MM.1S (cell line): ENCODE measurements around the gene SEM1.

Experiments
- DNase-seq: peaks from one replicate; pipeline ENCODE4 v3.0.0-alpha.2; 2015
- H2AFZ ChIP-seq: fragments of 300-600 bp; sonication (generic); 2 replicates; pipeline ENCODE4 v1.6.0; 2016; ENCODE audit warnings: antibody characterized with exemption, low read length
- H3F3A ChIP-seq: fragments of 300-600 bp; sonication (generic); 2 replicates; pipeline ENCODE4 v1.6.1; 2016; ENCODE audit warnings: mild to moderate bottlenecking, antibody characterized with exemption, low read length, moderate library complexity, mixed read lengths; ENCODE audit not compliant: insufficient read depth
- H3K27ac ChIP-seq: fragments of 300-600 bp; sonication (generic); 2 replicates; pipeline ENCODE4 v1.5.1; 2016; ENCODE audit warnings: mild to moderate bottlenecking, low read length
- H3K27me3 ChIP-seq: fragments of 300-600 bp; sonication (generic); replicated peaks from 2 replicates; pipeline ENCODE4 v1.6.0; 2016; ENCODE audit warnings: low read length; ENCODE audit not compliant: insufficient read depth
- H3K36me3 ChIP-seq: fragments of 300-600 bp; sonication (generic); replicated peaks from 2 replicates; pipeline ENCODE4 v1.6.1; 2016; ENCODE audit warnings: mild to moderate bottlenecking, low read length, mixed read lengths; ENCODE audit not compliant: insufficient read depth
- H3K4me1 ChIP-seq: fragments of 300-600 bp; sonication (generic); 2 replicates; pipeline ENCODE4 v1.6.1; 2016; ENCODE audit warnings: low read length, mixed read lengths
- H3K4me2 ChIP-seq: fragments of 300-600 bp; sonication (generic); 2 replicates; pipeline ENCODE4 v1.6.0; 2016; ENCODE audit warnings: low read depth, low read length
- H3K4me3 ChIP-seq: fragments of 300-600 bp; sonication (generic); 2 replicates; pipeline ENCODE4 v1.5.1; 2016; ENCODE audit warnings: low read length, mixed read lengths
- H3K79me2 ChIP-seq: fragments of 300-600 bp; sonication (generic); 2 replicates; pipeline ENCODE4 v1.6.1; 2016; ENCODE audit warnings: mixed run types, low read length, mixed read lengths
- H3K9ac ChIP-seq: fragments of 300-600 bp; sonication (generic); 2 replicates; pipeline ENCODE4 v1.6.1; 2016; ENCODE audit warnings: low read length, mixed read lengths
- H3K9me2 ChIP-seq: fragments of 300-600 bp; sonication (generic); replicated peaks from 2 replicates; pipeline ENCODE4 v1.6.1; 2016; ENCODE audit warnings: mild to moderate bottlenecking, low read length, mixed read lengths; ENCODE audit not compliant: insufficient read depth
- H3K9me3 ChIP-seq: fragments of 300-600 bp; sonication (generic); replicated peaks from 2 replicates; pipeline ENCODE4 v1.6.1; 2016; ENCODE audit warnings: mild to moderate bottlenecking, low read length, mixed read lengths; ENCODE audit not compliant: insufficient read depth
- H4K20me1 ChIP-seq: fragments of 300-600 bp; sonication (generic); 2 replicates; pipeline ENCODE4 v1.6.1; 2016; ENCODE audit warnings: mild to moderate bottlenecking, low read length, moderate library complexity, mixed read lengths; ENCODE audit not compliant: insufficient read depth
- EZH2 ChIP-seq: fragments of 300-600 bp; sonication (generic); optimal IDR thresholded peaks from 2 replicates; pipeline ENCODE3; 2017; ENCODE audit warnings: low read depth, mild to moderate bottlenecking, antibody characterized with exemption, low read length, mixed read lengths
- EZH2phosphoT487 ChIP-seq: fragments of 300-600 bp; sonication (generic); IDR thresholded peaks from 2 replicates; pipeline ENCODE4 v1.6.1; 2018; ENCODE audit warnings: antibody characterized with exemption, low read length
- TF ChIP-seq, protein P1 (sequence below): fragments of 300-600 bp; sonication (generic); IDR thresholded peaks from 2 replicates; pipeline ENCODE4 v1.5.1; 2016; ENCODE audit warnings: antibody characterized with exemption, low read length, mixed read lengths

SEM1 gene

DNA sequence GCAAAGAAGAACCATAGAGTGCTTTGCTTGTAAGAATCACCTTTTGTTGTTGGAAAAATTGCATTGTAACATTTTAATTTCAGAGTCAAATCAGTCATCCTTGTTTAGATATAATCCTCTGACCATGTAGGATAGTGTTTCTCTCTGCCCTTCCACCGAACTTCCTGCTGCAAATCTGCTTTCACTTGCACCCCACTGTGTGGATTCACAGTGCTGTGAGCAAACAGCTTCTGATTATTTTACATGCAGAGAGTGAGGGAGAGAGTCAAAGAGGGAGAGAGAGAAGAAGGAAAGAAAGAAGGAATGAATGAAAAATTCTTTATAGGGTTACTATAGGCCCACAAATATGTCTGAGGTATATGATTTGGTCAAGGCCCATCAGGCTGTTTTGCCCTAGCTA lies 30.0 kb upstream of the SEM1 start:
- H3K4me2 ChIP-seq = no peak overlapping the region
- TF ChIP-seq, protein P1, sequence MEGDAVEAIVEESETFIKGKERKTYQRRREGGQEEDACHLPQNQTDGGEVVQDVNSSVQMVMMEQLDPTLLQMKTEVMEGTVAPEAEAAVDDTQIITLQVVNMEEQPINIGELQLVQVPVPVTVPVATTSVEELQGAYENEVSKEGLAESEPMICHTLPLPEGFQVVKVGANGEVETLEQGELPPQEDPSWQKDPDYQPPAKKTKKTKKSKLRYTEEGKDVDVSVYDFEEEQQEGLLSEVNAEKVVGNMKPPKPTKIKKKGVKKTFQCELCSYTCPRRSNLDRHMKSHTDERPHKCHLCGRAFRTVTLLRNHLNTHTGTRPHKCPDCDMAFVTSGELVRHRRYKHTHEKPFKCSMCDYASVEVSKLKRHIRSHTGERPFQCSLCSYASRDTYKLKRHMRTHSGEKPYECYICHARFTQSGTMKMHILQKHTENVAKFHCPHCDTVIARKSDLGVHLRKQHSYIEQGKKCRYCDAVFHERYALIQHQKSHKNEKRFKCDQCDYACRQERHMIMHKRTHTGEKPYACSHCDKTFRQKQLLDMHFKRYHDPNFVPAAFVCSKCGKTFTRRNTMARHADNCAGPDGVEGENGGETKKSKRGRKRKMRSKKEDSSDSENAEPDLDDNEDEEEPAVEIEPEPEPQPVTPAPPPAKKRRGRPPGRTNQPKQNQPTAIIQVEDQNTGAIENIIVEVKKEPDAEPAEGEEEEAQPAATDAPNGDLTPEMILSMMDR = no peak
- TF ChIP-seq EZH2 = no peak
- TF ChIP-seq EZH2phosphoT487 = no peak
- H4K20me1 ChIP-seq = no peaks in the 10 kb centered on the region
- H3K9me2 ChIP-seq = no peaks in the 10 kb centered on the region
- H3K79me2 ChIP-seq = no peaks in the 10 kb centered on the region
- no peak overlapping the region for H2AFZ ChIP-seq
- H3K9me3 ChIP-seq = no peaks in the 10 kb centered on the region
- H3K27me3 ChIP-seq = no peaks in the 10 kb centered on the region
- no peak overlapping the region for H3K27ac ChIP-seq
- no peaks in the 10 kb centered on the region for H3F3A ChIP-seq
- H3K4me1 ChIP-seq = no peaks in the 10 kb centered on the region
- DNase-seq = no peak
- H3K4me3 ChIP-seq = no peak overlapping the region
- H3K9ac ChIP-seq = no peak overlapping the region
- no peaks in the 10 kb centered on the region for H3K36me3 ChIP-seq

DNA sequence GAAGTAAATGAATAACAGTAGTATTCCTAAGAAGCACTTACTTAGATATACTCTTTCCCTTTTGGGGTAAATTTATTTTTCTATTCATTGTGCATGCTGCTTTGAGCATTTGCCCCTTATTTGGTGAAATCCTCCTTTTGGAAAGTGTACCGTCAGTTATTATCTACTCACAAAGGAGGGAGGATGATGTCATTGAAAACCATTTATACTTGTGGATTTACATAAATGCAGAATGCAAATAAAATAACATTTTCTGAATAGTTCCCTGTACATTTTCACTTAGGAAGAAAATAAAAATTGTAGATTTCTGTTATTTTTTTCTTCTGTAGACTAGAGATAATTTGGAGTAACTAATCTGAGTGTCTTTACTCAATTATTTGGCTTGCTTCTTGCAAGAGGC lies 29.5 kb upstream of the SEM1 start:
- Histone ChIP-seq H3K27me3 (no peaks in the 10 kb centered on the region), H3K4me3 (no peak overlapping the region), H3K4me1 (no peaks in the 10 kb centered on the region)

DNA sequence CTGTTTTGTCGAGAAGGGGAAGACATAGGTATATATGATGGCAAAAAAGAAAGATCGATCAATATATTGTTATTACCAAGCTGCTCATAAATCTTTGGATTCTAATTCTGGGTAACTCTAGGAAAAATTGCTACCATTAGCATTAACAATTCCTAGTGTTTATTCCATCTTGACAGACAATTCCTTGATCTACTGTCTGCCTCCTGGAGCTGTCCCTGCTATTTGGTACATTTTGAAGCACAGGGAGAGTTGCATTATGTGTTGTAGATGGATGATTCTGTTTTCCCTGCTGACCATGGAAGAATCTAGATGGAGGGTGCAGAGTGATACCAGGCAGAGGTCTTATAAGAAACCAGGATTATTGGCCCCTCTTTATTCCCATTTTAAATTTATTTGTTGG lies 29.1 kb upstream of the SEM1 start:
- H4K20me1 ChIP-seq = no peaks in the 10 kb centered on the region
- TF ChIP-seq EZH2phosphoT487 (no peak), EZH2 (no peak)
- TF ChIP-seq, protein P1 = no peak
- H3K9me3 ChIP-seq = no peaks in the 10 kb centered on the region
- H3K4me2 ChIP-seq = no peak overlapping the region
- no peaks in the 10 kb centered on the region for H3K4me1 ChIP-seq
- H3K27ac ChIP-seq = no peak overlapping the region
- H3K36me3 ChIP-seq = no peaks in the 10 kb centered on the region
- no peak overlapping the region for H2AFZ ChIP-seq
- no peak overlapping the region for H3K9ac ChIP-seq
- H3K79me2 ChIP-seq = no peaks in the 10 kb centered on the region
- no peaks in the 10 kb centered on the region for H3F3A ChIP-seq
- H3K27me3 ChIP-seq = no peaks in the 10 kb centered on the region
- no peak overlapping the region for H3K4me3 ChIP-seq
- DNase-seq = no peak
- no peaks in the 10 kb centered on the region for H3K9me2 ChIP-seq

More for the DNA sequence above, 29.5 kb upstream of the SEM1 start:
- Histone ChIP-seq H3K9ac (no peak overlapping the region), H3K4me2 (no peak overlapping the region), H3K27ac (no peak overlapping the region), H4K20me1 (no peaks in the 10 kb centered on the region), H3K36me3 (no peaks in the 10 kb centered on the region), H3K9me2 (no peaks in the 10 kb centered on the region), H3K9me3 (no peaks in the 10 kb centered on the region), H3F3A (no peaks in the 10 kb centered on the region), H3K79me2 (no peaks in the 10 kb centered on the region), H2AFZ (no peak overlapping the region)
- TF ChIP-seq EZH2 (no peak), EZH2phosphoT487 (no peak)
- TF ChIP-seq, protein P1 = no peak
- no peak for DNase-seq
